ENCODE data around the gene PPP4R3B.

DNA sequence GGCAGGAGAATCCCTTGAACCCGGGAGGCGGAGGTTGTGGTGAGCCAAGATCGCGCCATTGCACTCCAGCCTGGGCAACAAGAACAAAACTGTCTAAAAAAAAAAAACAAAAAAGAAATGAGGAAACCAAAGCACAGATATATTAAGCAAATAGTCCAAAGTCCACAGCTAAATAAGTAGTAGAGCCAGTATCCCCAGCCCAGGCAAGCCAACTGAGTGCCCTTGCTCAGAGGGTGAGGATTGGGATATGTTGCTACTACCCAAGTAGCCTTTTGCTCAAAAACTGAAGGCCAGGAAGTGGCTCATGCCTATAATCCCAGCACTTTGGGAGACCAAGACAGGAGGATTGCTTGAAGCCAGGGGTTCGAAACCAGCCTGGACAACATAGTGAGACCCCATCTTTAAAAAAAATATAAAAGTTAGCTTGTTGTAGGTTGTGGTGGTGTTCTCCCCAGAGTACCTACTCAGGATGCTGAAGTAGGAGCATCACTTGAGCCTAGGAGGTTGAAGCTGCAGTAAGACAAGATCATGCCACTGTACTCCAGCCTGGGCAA lies 92.5 kb downstream of the PPP4R3B start:
- TF ChIP-seq CTCF (conservative IDR thresholded peaks at IDR 0.05; ENCODE audit: low read length) (no peak), EZH2phosphoT487 (IDR thresholded peaks at IDR 0.05; ENCODE audit: borderline replicate concordance) (no peak)
